AG10803 (cell line): ENCODE results near the gene MEGF6.
A peak's percentile ranks its signal among the peaks of the same experiment; 100 is the strongest.

Experiments used
- DNase-seq: peaks from one replicate; pipeline ENCODE4 v3.0.0; 2010; ENCODE audit warnings: low read depth
- H3K4me3 ChIP-seq: 2 replicates; pipeline ENCODE4 v1.5.1; 2011; ENCODE audit warnings: mild to moderate bottlenecking, low read length, control low read depth
- CTCF ChIP-seq: conservative IDR thresholded peaks from 2 replicates; pipeline ENCODE4 v1.5.1; 2011; ENCODE audit warnings: mild to moderate bottlenecking, low read length, control low read depth, inconsistent platforms

The MEGF6 gene

GRCh38 chr1:3520419-3521378 is 90.6 kb downstream of the MEGF6 start:
- no peak for TF ChIP-seq CTCF
- DNase-seq, result no peak

GRCh38 chr1:3519301-3519885 is 91.9 kb downstream of the MEGF6 start:
- DNase-seq, result no peak
- TF ChIP-seq CTCF, result no peak
- no peak overlapping the region for H3K4me3 ChIP-seq

More at GRCh38 chr1:3520419-3521378, 90.6 kb downstream of the MEGF6 start:
- no peak overlapping the region for H3K4me3 ChIP-seq

- no peak for DNase-seq
- H3K4me3 ChIP-seq, result no peak overlapping the region
- TF ChIP-seq CTCF, result no peak
Observed at GRCh38 chr1:3518756-3519155, 92.6 kb downstream of the MEGF6 start.

GRCh38 chr1:3518256-3518655 is 93.1 kb downstream of the MEGF6 start:
- H3K4me3 ChIP-seq, result no peak overlapping the region
- no peak for DNase-seq
- TF ChIP-seq CTCF, result peak; percentile 74

- no peak overlapping the region for H3K4me3 ChIP-seq
- no peak for DNase-seq
- no peak; the same call in 1 of the 2 replicates for TF ChIP-seq CTCF
Observed at GRCh38 chr1:3516911-3517675, 94.2 kb downstream of the MEGF6 start.

- no peak for DNase-seq
- TF ChIP-seq CTCF, result no peak
- no peak overlapping the region for H3K4me3 ChIP-seq
Observed at GRCh38 chr1:3516481-3516869, 94.8 kb downstream of the MEGF6 start.
